Urothelium cell line (cell line): ENCODE measurements around the gene TRPM3.

Source experiments
- DNase-seq: peaks from one replicate; pipeline ENCODE4 v3.0.0; 2011; ENCODE audit warnings: low spot score, mixed read lengths
- FAIRE-seq: peaks from 2 replicates; lab custom pipeline; 2011; peaks lifted over from hg19 to GRCh38; lab: Jason Lieb, UNC

The TRPM3 gene

DNA sequence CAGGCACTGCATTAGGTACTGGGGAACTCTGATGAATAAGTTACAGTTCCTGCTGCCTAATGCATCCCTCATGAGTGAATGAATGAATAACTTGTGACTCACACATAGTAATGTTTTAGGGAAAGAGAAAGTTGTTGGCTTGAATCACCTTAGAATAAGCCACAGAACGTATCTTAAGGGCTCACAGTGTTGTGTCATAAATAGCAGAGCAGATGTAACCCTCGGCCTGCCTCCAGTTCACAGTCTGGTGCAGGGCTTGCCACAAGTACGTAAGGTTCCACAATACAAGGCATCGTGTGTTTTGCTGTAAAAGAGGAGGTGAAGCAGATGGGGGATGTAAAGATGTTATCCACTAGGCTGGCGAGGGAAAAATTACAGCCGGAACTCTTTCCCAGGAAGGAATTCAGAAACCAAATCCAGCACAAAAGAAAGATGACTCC lies 218.7 kb downstream of the TRPM3 start:
- FAIRE-seq = peak; percentile 79

DNA sequence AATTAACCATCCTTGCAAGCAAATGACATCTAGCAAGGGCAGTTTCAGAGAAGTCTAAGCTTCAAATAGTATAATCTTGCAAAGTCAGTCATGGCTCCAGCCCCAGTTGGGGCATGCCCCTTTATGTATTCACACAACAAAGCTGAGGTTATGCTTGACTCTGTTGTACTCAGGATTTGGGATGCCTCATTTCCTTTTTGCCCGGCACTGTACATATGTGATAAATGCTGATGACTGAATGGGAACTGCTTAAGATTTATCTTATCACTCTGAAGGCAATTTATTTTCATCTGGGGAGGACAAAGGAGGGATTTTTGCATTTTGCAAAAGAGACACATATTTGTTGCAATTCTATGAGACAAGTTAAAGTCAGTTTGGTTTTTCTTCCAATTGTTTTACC lies 219.2 kb downstream of the TRPM3 start:
- FAIRE-seq (no peak), DNase-seq (no peak)

More for the DNA sequence above, 218.7 kb downstream of the TRPM3 start:
- peak; percentile 77 for DNase-seq

- FAIRE-seq (no peak), DNase-seq (no peak)
These were observed 219.7 kb downstream of the TRPM3 start for GRCh38 chr9:70901746-70902145.

- FAIRE-seq (no peak), DNase-seq (no peak)
These were observed 220.4 kb downstream of the TRPM3 start for GRCh38 chr9:70901013-70901412.

DNA sequence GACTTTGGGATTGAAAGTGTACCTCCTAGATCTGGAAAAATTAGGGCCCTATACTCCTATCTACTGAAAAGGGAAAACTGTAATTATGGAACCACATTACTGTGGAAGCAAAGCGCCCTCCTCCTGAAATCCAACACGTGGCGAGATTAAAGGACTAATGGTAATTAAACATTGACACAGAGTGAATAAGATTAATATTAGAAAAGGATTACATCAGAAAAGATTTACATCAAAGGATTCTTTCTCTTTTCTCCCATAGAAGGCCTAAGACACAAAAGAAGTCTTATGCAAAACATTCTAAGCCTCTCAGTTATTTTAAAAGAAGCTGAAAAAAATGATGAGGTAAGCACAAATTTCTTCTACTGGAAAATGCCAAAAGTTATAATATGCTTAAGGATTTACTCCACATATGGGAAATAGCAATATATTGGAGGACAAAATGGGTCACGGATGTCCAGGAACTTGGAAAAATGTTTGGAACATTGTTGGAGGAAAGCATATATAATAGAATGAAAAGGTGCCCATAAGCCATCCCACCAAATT lies 227.8 kb downstream of the TRPM3 start:
- FAIRE-seq = no peak
- DNase-seq = no peak

- no peak for DNase-seq
- no peak for FAIRE-seq
These were observed 232.9 kb downstream of the TRPM3 start for GRCh38 chr9:70888471-70888870.

DNA sequence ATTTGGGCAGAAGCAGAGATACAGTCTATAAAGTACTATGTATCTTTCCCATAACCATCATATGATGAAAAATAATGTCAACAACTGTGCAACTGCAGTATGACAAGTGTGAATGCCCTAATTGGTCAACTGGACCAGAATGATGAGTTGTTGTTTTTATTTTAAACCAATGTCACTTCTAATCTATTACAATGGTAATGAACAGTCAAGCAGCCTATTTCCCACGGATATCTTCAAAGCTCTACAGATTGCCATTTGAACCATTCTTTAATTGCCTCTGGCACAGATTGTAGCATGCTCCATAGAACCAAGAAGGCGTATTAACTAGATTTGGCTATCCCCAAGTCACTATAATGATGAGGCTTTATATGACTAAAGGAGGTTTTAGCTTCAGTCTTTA lies 233.6 kb downstream of the TRPM3 start:
- no peak for FAIRE-seq
- DNase-seq = no peak

GRCh38 chr9:70883963-70884793 lies 237.2 kb downstream of the TRPM3 start:
- FAIRE-seq (no peak), DNase-seq (no peak)

DNA sequence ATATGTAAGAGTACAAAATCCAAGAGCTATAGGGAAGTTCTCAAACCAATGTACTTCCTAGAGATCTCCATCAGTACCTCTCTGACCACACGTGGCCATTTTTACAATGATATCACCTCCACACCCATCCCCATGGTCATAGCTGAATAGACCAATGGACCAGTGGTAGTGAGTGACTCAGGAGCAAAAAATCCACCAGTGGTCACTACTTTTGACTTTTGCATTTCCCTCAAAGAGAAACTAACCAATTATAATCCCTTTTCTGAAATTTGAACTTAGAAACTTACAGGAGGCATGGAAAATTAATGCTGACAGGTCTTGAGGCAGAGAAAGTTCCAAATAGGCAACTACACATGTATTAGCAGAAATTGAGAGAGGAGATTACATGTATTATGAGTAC lies 238.4 kb downstream of the TRPM3 start:
- DNase-seq (peak; percentile 7), FAIRE-seq (no peak)

- DNase-seq = no peak
- no peak for FAIRE-seq
These were observed 240.1 kb downstream of the TRPM3 start for GRCh38 chr9:70881333-70881732.

- DNase-seq (no peak), FAIRE-seq (no peak)
These were observed 240.9 kb downstream of the TRPM3 start for GRCh38 chr9:70880535-70880934.

GRCh38 chr9:70878576-70878975 lies 242.8 kb downstream of the TRPM3 start:
- FAIRE-seq (no peak), DNase-seq (no peak)

DNA sequence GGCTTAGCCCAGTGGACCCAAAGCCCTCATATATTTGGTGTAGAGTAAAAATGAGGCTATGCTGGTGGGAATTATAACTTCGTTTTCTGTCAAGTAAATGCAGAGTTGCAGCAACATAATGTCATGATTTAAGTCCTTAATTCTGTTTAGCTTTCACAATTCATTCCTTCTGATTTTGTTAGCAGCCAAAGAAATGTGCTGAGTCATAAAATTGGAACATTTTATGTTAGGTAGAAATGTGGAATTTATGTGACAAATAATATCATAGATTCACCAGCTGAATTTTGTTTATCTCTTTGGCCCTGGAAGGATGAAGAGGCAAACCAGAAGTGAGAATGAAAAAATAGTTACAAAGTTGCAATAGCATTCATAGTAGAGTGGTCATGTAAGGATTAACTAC lies 247.0 kb downstream of the TRPM3 start:
- DNase-seq (no peak), FAIRE-seq (no peak)

- DNase-seq = no peak
- FAIRE-seq = no peak
These were observed 247.9 kb downstream of the TRPM3 start for GRCh38 chr9:70873506-70873905.

- DNase-seq = peak; percentile 46
These were observed 252.5 kb downstream of the TRPM3 start for GRCh38 chr9:70868661-70869652.

GRCh38 chr9:70868041-70868440 lies 253.4 kb downstream of the TRPM3 start:
- no peak for DNase-seq
- no peak for FAIRE-seq

More at GRCh38 chr9:70868661-70869652, 252.5 kb downstream of the TRPM3 start:
- no peak for FAIRE-seq

DNA sequence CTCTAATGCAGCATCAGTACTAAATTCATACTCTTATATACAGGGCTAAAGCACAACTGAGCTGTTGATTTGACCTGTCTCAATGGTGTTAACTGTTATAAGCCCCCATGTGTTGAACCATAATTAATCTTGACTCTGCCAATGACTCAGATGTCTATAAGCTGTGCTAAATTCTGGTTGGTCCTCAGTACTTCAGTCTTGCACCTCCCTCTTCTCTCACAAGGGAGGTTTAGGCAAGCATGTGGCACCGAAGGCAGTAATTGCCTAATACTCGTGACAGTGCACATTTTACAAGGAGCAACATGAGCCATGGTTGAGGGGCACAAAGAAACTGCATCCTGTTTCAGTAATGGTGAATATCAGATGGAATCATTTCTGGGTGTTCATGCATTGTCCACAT lies 255.9 kb downstream of the TRPM3 start:
- DNase-seq = no peak
- FAIRE-seq = no peak

DNA sequence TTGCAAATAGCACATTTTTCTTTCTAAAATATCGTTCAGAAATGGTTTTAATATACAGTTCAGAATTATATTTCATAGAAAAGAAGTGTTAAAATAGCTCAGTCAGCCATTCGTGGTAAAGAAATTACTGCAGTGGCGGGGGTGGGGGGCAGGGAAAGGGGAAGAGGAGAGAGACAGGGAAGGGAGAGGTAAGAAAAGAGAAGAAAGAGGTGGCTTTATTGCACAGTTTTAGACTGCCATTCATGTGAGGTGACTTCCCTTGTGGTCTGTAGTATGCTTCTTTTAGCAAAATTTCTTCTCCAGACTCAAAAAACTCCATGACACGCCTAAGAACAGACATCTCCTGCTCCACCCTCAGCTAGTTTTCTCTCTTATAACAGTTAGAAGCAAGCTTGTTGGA lies 259.6 kb downstream of the TRPM3 start:
- FAIRE-seq (no peak), DNase-seq (no peak)

- FAIRE-seq (no peak), DNase-seq (no peak)
These were observed 260.0 kb downstream of the TRPM3 start for GRCh38 chr9:70861376-70861775.

DNA sequence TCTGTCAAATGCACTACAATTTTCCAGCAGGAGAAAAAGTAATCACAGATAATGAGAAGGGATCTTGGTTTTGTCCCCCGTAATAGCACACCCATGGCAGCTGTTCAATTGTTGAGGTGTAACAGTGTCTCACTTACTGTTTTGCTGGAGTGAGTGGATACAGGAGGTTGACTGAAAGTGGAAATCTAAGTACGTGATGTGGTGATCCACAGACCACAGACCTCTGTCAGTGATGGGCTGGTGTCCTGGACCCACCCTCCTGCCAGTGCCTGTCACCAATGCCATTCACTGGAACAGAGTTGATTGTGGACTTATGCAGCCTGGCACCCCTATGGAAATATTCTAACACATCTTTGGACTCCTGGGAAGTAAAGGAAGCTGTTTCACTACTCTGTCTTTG lies 261.7 kb downstream of the TRPM3 start:
- DNase-seq (no peak), FAIRE-seq (no peak)

- DNase-seq (no peak), FAIRE-seq (no peak)
These were observed 265.0 kb downstream of the TRPM3 start for GRCh38 chr9:70856411-70856810.
